HG03066 (cell line): ENCODE measurements around the gene CCDC172.
"Not testable (repeated sequence)": the region's sequence is repeated elsewhere in the genome, so short reads cannot be mapped to it uniquely, and the experiment has no call there.

Source experiments
- ATAC-seq: cut with Tn5 transposase; IDR thresholded peaks from one replicate; pipeline ENCODE4 v1.9.1; 2021; ENCODE audit warnings: low read depth; ENCODE audit not compliant: unreplicated experiment

Gene CCDC172

GRCh38 chr10:116331815-116332214 is 7.6 kb downstream of the CCDC172 start:
- no peak for ATAC-seq

- no peak for ATAC-seq
These were observed 12.6 kb downstream of the CCDC172 start for GRCh38 chr10:116336866-116337265.

- ATAC-seq = no peak
These were observed 27.9 kb downstream of the CCDC172 start for GRCh38 chr10:116352125-116352524.

GRCh38 chr10:116353817-116354216 is 29.6 kb downstream of the CCDC172 start:
- ATAC-seq = no peak

GRCh38 chr10:116355341-116355740 is 31.1 kb downstream of the CCDC172 start:
- no peak for ATAC-seq

- no peak for ATAC-seq
These were observed 32.6 kb downstream of the CCDC172 start for GRCh38 chr10:116356833-116357232.

- no peak for ATAC-seq
These were observed 40.6 kb downstream of the CCDC172 start for GRCh38 chr10:116364868-116365267.

GRCh38 chr10:116371737-116372136 is 47.5 kb downstream of the CCDC172 start:
- no peak for ATAC-seq

- no peak for ATAC-seq
These were observed 58.0 kb downstream of the CCDC172 start for GRCh38 chr10:116382290-116382689.

GRCh38 chr10:116385311-116385710 is 61.1 kb downstream of the CCDC172 start:
- ATAC-seq = no peak

- no peak for ATAC-seq
These were observed 62.0 kb downstream of the CCDC172 start for GRCh38 chr10:116385994-116386809.

GRCh38 chr10:116393246-116393831 is 69.1 kb downstream of the CCDC172 start:
- ATAC-seq = not testable (repeated sequence)

- ATAC-seq = no peak
These were observed 71.2 kb downstream of the CCDC172 start for GRCh38 chr10:116395223-116395985.

- ATAC-seq = no peak
These were observed 74.0 kb downstream of the CCDC172 start for GRCh38 chr10:116398224-116398623.

- no peak for ATAC-seq
These were observed 78.6 kb downstream of the CCDC172 start for GRCh38 chr10:116402858-116403257.

- no peak for ATAC-seq
These were observed 79.5 kb downstream of the CCDC172 start for GRCh38 chr10:116403740-116404250.

GRCh38 chr10:116408719-116409118 is 84.5 kb downstream of the CCDC172 start:
- ATAC-seq = no peak

GRCh38 chr10:116410351-116410750 is 86.1 kb downstream of the CCDC172 start:
- ATAC-seq = no peak

GRCh38 chr10:116417821-116418220 is 93.6 kb downstream of the CCDC172 start:
- no peak for ATAC-seq

GRCh38 chr10:116418389-116418788 is 94.1 kb downstream of the CCDC172 start:
- no peak for ATAC-seq

GRCh38 chr10:116421815-116422214 is 97.6 kb downstream of the CCDC172 start:
- ATAC-seq = no peak
